Endothelial cell of umbilical vein (primary cell): Measurements from ENCODE around the gene NELL2. TPM values are rescaled to one million over a fixed set of nuclear protein-coding genes. Genes with fewer than 3 reads are reported as not detected.

Experiments
- BruUV-seq: library from RNA; stranded (reverse); fragments of 400-500 nt; replicated peaks from 2 replicates; lab custom pipeline; 2021; lab: Mats Ljungman, UMichigan
- CTCF ChIA-PET: fragments of 300-600, 350-600 bp; sonication (Branson Sonifier 250); formaldehyde crosslinking; loops from one replicate; lab custom pipeline; 2021; ENCODE audit warnings: antibody characterized with exemption, inconsistent platforms; lab: Charles Lee
- POLR2A ChIA-PET: fragments of 300-600, 350-600 bp; sonication (Branson Sonifier 250); formaldehyde crosslinking; loops from one replicate; lab custom pipeline; 2021; ENCODE audit warnings: antibody characterized with exemption, inconsistent platforms; lab: Charles Lee
- DNase-seq: peaks from one replicate; pipeline ENCODE4 v3.0.0-alpha.2; 2011; ENCODE audit warnings: low read depth, low spot score
- FAIRE-seq: peaks from 2 replicates; lab custom pipeline; 2011; peaks lifted over from hg19 to GRCh38; lab: Jason Lieb, UNC
- H2AFZ ChIP-seq: 2 replicates; pipeline ENCODE4 v1.6.0; 2012; ENCODE audit warnings: low read depth, low read length, control low read depth, inconsistent platforms
- H3K27ac ChIP-seq: 2 replicates; pipeline ENCODE4 v1.5.1; 2011; ENCODE audit warnings: low read depth, mild to moderate bottlenecking, control low read depth, low read length, moderate library complexity; ENCODE audit not compliant: insufficient read depth
- H3K27me3 ChIP-seq, 2 experiments: 2 replicates each; pipeline versions ENCODE4 v1.6.0 to v1.6.1; 2011; ENCODE audit warnings: low read length in 2 of 2, mixed read lengths in 1 of 2; ENCODE audit not compliant: control insufficient read depth in 2 of 2, insufficient read depth in 2 of 2
- H3K36me3 ChIP-seq, 2 experiments: 2 replicates in 1 of 2; 3 replicates in 1 of 2; pipeline ENCODE4 v1.5.1; 2011; ENCODE audit warnings: low read length in 2 of 2, mild to moderate bottlenecking in 1 of 2, moderate library complexity in 1 of 2; ENCODE audit not compliant: control insufficient read depth in 2 of 2, insufficient read depth in 2 of 2; ENCODE audit errors: extremely low read depth in 1 of 2
- H3K4me1 ChIP-seq: 3 replicates; pipeline ENCODE4 v1.5.1; 2011; ENCODE audit warnings: mild to moderate bottlenecking, low read length; ENCODE audit not compliant: control insufficient read depth, insufficient read depth; ENCODE audit errors: extremely low read depth
- H3K4me2 ChIP-seq: 2 replicates; pipeline ENCODE4 v1.6.1; 2011; ENCODE audit warnings: low read length, control low read depth, mixed read lengths; ENCODE audit not compliant: insufficient read depth
- H3K4me3 ChIP-seq, 3 experiments: fragments of 200-600 bp in 1 of 3; sonication (generic), shearing (Covaris generic) in 1 of 3; replicated peaks in 1 of 3; 2 replicates each; pipeline ENCODE4 v1.5.1; 2011 to 2016; ENCODE audit warnings: control low read depth in 3 of 3, low read length in 3 of 3, mild to moderate bottlenecking in 2 of 3, inconsistent platforms in 1 of 3, low read depth in 1 of 3, moderate library complexity in 1 of 3; ENCODE audit not compliant: insufficient read depth in 1 of 3
- H3K79me2 ChIP-seq: 2 replicates; pipeline ENCODE4 v1.6.0; 2012; ENCODE audit warnings: low read length, inconsistent platforms; ENCODE audit not compliant: control insufficient read depth, insufficient read depth
- H3K9ac ChIP-seq: replicated peaks from 2 replicates; pipeline ENCODE3; 2011; ENCODE audit warnings: low read length, control low read depth; ENCODE audit not compliant: insufficient read depth; ENCODE audit errors: extremely low read depth
- H3K9me1 ChIP-seq: replicated peaks from 3 replicates; pipeline ENCODE4 v1.6.0; 2011; ENCODE audit warnings: mild to moderate bottlenecking, low read length; ENCODE audit not compliant: control insufficient read depth, insufficient read depth; ENCODE audit errors: extremely low read depth
- H3K9me3 ChIP-seq: replicated peaks from 2 replicates; pipeline ENCODE4 v1.5.1; 2012; ENCODE audit warnings: low read length, inconsistent platforms; ENCODE audit not compliant: control insufficient read depth, insufficient read depth
- H4K20me1 ChIP-seq: replicated peaks from 2 replicates; pipeline ENCODE3; 2011; ENCODE audit warnings: mild to moderate bottlenecking, low read length; ENCODE audit not compliant: control insufficient read depth, insufficient read depth; ENCODE audit errors: extremely low read depth
- CTCF ChIP-seq, 2 donors: IDR thresholded peaks; 1 replicate in 1 of 2; 2 replicates in 1 of 2; pipeline ENCODE4 v1.5.1; 2011; ENCODE audit warnings: low read length in 2 of 2, mild to moderate bottlenecking in 2 of 2, moderate library complexity in 2 of 2, control low read depth in 1 of 2, inconsistent platforms in 1 of 2, low read depth in 1 of 2; ENCODE audit not compliant: insufficient read depth in 1 of 2; ENCODE audit errors: extremely low read depth in 1 of 2
- EZH2 ChIP-seq: IDR thresholded peaks from 2 replicates; pipeline ENCODE4 v1.6.1; 2012; ENCODE audit warnings: borderline replicate concordance, low read depth, mild to moderate bottlenecking, moderate library complexity, low read length, inconsistent platforms; ENCODE audit not compliant: severe bottlenecking
- FOS ChIP-seq: IDR thresholded peaks from 2 replicates; pipeline ENCODE4 v1.6.1; 2011; ENCODE audit warnings: mild to moderate bottlenecking, low read length, moderate library complexity, borderline replicate concordance; ENCODE audit not compliant: insufficient read depth
- GATA2 ChIP-seq: IDR thresholded peaks from 2 replicates; pipeline ENCODE4 v1.7.0; 2011; ENCODE audit warnings: low read depth, mild to moderate bottlenecking, moderate library complexity, mixed read lengths, low read length; ENCODE audit not compliant: insufficient read length, insufficient read depth
- JUN ChIP-seq: IDR thresholded peaks from 2 replicates; pipeline ENCODE4 v1.6.1; 2011; ENCODE audit warnings: borderline replicate concordance, low read depth; ENCODE audit not compliant: insufficient read length, insufficient read depth
- MAX ChIP-seq: IDR thresholded peaks from 2 replicates; pipeline ENCODE4 v1.6.1; 2011; ENCODE audit not compliant: insufficient read depth, insufficient read length
- MYC ChIP-seq: IDR thresholded peaks from one replicate; pipeline ENCODE4 v1.6.1; 2011; ENCODE audit warnings: mild to moderate bottlenecking, low read depth, low read length
- POLR2A ChIP-seq: IDR thresholded peaks from 2 replicates; pipeline ENCODE4 v1.6.1; 2012; ENCODE audit warnings: low read depth, mild to moderate bottlenecking, control low read depth, low read length
- POLR2AphosphoS5 ChIP-seq: IDR thresholded peaks from 2 replicates; pipeline ENCODE4 v1.6.1; 2012; ENCODE audit warnings: low read depth, mild to moderate bottlenecking, control low read depth, low read length, moderate library complexity; ENCODE audit not compliant: insufficient read depth
- dilution Hi-C: fragments of 300-500 bp; cut with MboI; formaldehyde crosslinking; loops from one replicate; pipeline ENCODE4 v1.15.0; 2019; ENCODE audit warnings: low sequenced_read_pairs; ENCODE audit not compliant: extremely low pct_ligation_motif_present
- intact Hi-C: fragments of 100-400 bp; cut with micrococcal nuclease; formaldehyde crosslinking; loops from one replicate; pipeline ENCODE4 v1.10.0; 2022
- polyA plus RNA-seq, 4 experiments: library from polyadenylated mRNA; depleted of rRNA in 3 of 4; stranded (reverse) in 3 of 4; unstranded in 1 of 4; fragments of >200 nt; gene quantifications; 2 replicates each; pipeline versions ENCODE4 v1.2.1 to v1.2.3, GENCODE V29; 2011 to 2012; ENCODE audit warnings: missing spikeins in 1 of 4
- total RNA-seq: library from RNA; stranded (reverse); gene quantifications from 2 replicates; pipeline ENCODE4 v1.2.3, GENCODE V29; 2021

The NELL2 gene
- total and polyA plus RNA-seq, 2 donors (not counting 3 experiments of a cell fraction or from before 2014, with no cell fraction given) = 0.11 to 0.49 TPM

- H3K9me3 ChIP-seq = no peaks in the 10 kb centered on the region
- H3K27me3 ChIP-seq = no peaks in the 10 kb centered on the region
- H3K4me1 ChIP-seq = no peaks in the 10 kb centered on the region
- H4K20me1 ChIP-seq = no peaks in the 10 kb centered on the region
- no peaks in the 10 kb centered on the region for H3K36me3 ChIP-seq
- BruUV-seq = no TSS peak
- intact Hi-C loops (no loop called here), dilution Hi-C loops (no loop called here)
- no peak for FAIRE-seq
- H3K9ac ChIP-seq = no peak overlapping the region
- H3K9me1 ChIP-seq = no peaks in the 10 kb centered on the region
- ChIA-PET POLR2A (no interaction called here), CTCF (no interaction called here)
- H3K79me2 ChIP-seq = no peaks in the 10 kb centered on the region
- H3K4me3 ChIP-seq = no peak overlapping the region
- no peak overlapping the region for H2AFZ ChIP-seq
- DNase-seq = no peak
- H3K27ac ChIP-seq = no peak overlapping the region
- no peak overlapping the region for H3K4me2 ChIP-seq
- TF ChIP-seq POLR2AphosphoS5 (no peak), GATA2 (no peak), JUN (no peak), EZH2 (no peak), CTCF (IDR thresholded peaks at IDR 0.05; ENCODE audit: extremely low read depth in 1 of 2, insufficient read depth in 1 of 2, low read depth in 1 of 2, low read length in 2 of 2) (no peak), MYC (no peak), FOS (no peak), MAX (no peak), POLR2A (no peak)
Measured at GRCh38 chr12:44523828-44524227, 352.3 kb downstream of the NELL2 start.
